HG03565 (cell line): ENCODE measurements around the gene OTX1.
"Not testable (repeated sequence)": the region's sequence is repeated elsewhere in the genome, so short reads cannot be mapped to it uniquely, and the experiment has no call there.

ENCODE experiments used
- ATAC-seq: cut with Tn5 transposase; IDR thresholded peaks from one replicate; pipeline ENCODE4 v1.9.1; 2021; ENCODE audit warnings: mild to moderate bottlenecking, moderate library complexity; ENCODE audit not compliant: unreplicated experiment

OTX1 gene

GRCh38 chr2:63058144-63058920 lies 7.7 kb downstream of the OTX1 start:
- no peak for ATAC-seq

GRCh38 chr2:63058921-63059792 lies 8.5 kb downstream of the OTX1 start:
- ATAC-seq = no peak

- no peak for ATAC-seq
Measured at GRCh38 chr2:63059793-63060471, 9.3 kb downstream of the OTX1 start.

- ATAC-seq = no peak
Measured at GRCh38 chr2:63060472-63060991, 9.9 kb downstream of the OTX1 start.

- no peak for ATAC-seq
Measured at GRCh38 chr2:63064197-63064596, 13.6 kb downstream of the OTX1 start.

GRCh38 chr2:63064661-63065060 lies 14.0 kb downstream of the OTX1 start:
- no peak for ATAC-seq

GRCh38 chr2:63066265-63066664 lies 15.6 kb downstream of the OTX1 start:
- no peak for ATAC-seq

- ATAC-seq = no peak
Measured at GRCh38 chr2:63066838-63067237, 16.2 kb downstream of the OTX1 start.

- no peak for ATAC-seq
Measured at GRCh38 chr2:63071664-63072063, 21.0 kb downstream of the OTX1 start.

- ATAC-seq = no peak
Measured at GRCh38 chr2:63073994-63074393, 23.4 kb downstream of the OTX1 start.

GRCh38 chr2:63074399-63074798 lies 23.8 kb downstream of the OTX1 start:
- ATAC-seq = not testable (repeated sequence)

- no peak for ATAC-seq
Measured at GRCh38 chr2:63078852-63079606, 28.4 kb downstream of the OTX1 start.

- ATAC-seq = no peak
Measured at GRCh38 chr2:63081404-63081803, 30.8 kb downstream of the OTX1 start.

- no peak for ATAC-seq
Measured at GRCh38 chr2:63086687-63087086, 36.1 kb downstream of the OTX1 start.

- ATAC-seq = no peak
Measured at GRCh38 chr2:63092401-63092800, 41.8 kb downstream of the OTX1 start.

- no peak for ATAC-seq
Measured at GRCh38 chr2:63092857-63093256, 42.2 kb downstream of the OTX1 start.

GRCh38 chr2:63093502-63093901 lies 42.9 kb downstream of the OTX1 start:
- no peak for ATAC-seq

- ATAC-seq = no peak
Measured at GRCh38 chr2:63096491-63096890, 45.9 kb downstream of the OTX1 start.

- no peak for ATAC-seq
Measured at GRCh38 chr2:63099032-63099431, 48.4 kb downstream of the OTX1 start.

GRCh38 chr2:63101954-63102353 lies 51.3 kb downstream of the OTX1 start:
- ATAC-seq = no peak

GRCh38 chr2:63104482-63104881 lies 53.9 kb downstream of the OTX1 start:
- no peak for ATAC-seq
